ENCODE measurements around the gene SNRPD1. TPM values are rescaled to one million over a fixed set of nuclear protein-coding genes. Genes with fewer than 3 reads are reported as not detected.

Gene SNRPD1
- total RNA-seq, 1 experiment from 2014 or later = 134 TPM

- Histone ChIP-seq H3K4me2 (ENCODE audit: low read length) (no peak overlapping the region), H3K4me1 (ENCODE audit: control insufficient read depth in 1 of 2, insufficient read depth in 2 of 2, low read length in 2 of 2) (no peaks in the 10 kb centered on the region), H3K9me3 (ENCODE audit: control insufficient read depth in 1 of 2, insufficient read depth in 1 of 2, low read depth in 1 of 2, low read length in 2 of 2) (no peaks in the 10 kb centered on the region), H2AFZ (ENCODE audit: low read depth, low read length, poor library complexity, severe bottlenecking) (no peak overlapping the region), H3K4me3 (replicated peaks in 1 of 2; ENCODE audit: low read depth in 1 of 2, low read length in 2 of 2) (no peak overlapping the region), H3K9ac (ENCODE audit: low read length) (no peak overlapping the region), H3K79me2 (ENCODE audit: insufficient read depth, low read length) (peaks cover 66% of the 10 kb centered on the region), H4K20me1 (ENCODE audit: insufficient read depth) (peaks cover 29% of the 10 kb centered on the region), H3K9me2 (ENCODE audit: insufficient read depth) (no peaks in the 10 kb centered on the region), H3K27me3 (ENCODE audit: insufficient read depth, low read length) (no peaks in the 10 kb centered on the region), H3K36me3 (ENCODE audit: control insufficient read depth in 1 of 2, insufficient read depth in 2 of 2, low read length in 2 of 2) (peaks cover 48 to 50% of the 10 kb centered on the region in 2 experiments), H3K27ac (ENCODE audit: low read depth, low read length) (no peak overlapping the region)
- ChIA-PET CTCF (interaction anchor here (1.0 kb wide), 1 partner anchor 29 kb away, joined by 4 read pairs; the partner anchor contains the start of gene ESCO1), RAD21 (ENCODE audit: low non-redundant PET in 1 of 2, low total read pairs in 2 of 2, uncharacterized antibody in 2 of 2, unreplicated experiment in 2 of 2) (no interaction called here), POLR2A (no interaction called here)
- BruUV-seq (replicated peaks) = no TSS peak
- no peak for TF ChIP-seq RAD21 (IDR thresholded peaks at IDR 0.05; ENCODE audit: low read depth)
- TF ChIP-seq, protein P1, sequence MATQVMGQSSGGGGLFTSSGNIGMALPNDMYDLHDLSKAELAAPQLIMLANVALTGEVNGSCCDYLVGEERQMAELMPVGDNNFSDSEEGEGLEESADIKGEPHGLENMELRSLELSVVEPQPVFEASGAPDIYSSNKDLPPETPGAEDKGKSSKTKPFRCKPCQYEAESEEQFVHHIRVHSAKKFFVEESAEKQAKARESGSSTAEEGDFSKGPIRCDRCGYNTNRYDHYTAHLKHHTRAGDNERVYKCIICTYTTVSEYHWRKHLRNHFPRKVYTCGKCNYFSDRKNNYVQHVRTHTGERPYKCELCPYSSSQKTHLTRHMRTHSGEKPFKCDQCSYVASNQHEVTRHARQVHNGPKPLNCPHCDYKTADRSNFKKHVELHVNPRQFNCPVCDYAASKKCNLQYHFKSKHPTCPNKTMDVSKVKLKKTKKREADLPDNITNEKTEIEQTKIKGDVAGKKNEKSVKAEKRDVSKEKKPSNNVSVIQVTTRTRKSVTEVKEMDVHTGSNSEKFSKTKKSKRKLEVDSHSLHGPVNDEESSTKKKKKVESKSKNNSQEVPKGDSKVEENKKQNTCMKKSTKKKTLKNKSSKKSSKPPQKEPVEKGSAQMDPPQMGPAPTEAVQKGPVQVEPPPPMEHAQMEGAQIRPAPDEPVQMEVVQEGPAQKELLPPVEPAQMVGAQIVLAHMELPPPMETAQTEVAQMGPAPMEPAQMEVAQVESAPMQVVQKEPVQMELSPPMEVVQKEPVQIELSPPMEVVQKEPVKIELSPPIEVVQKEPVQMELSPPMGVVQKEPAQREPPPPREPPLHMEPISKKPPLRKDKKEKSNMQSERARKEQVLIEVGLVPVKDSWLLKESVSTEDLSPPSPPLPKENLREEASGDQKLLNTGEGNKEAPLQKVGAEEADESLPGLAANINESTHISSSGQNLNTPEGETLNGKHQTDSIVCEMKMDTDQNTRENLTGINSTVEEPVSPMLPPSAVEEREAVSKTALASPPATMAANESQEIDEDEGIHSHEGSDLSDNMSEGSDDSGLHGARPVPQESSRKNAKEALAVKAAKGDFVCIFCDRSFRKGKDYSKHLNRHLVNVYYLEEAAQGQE (IDR thresholded peaks at IDR 0.05; ENCODE audit: low read depth) = no peak
- TF ChIP-seq, protein P2, sequence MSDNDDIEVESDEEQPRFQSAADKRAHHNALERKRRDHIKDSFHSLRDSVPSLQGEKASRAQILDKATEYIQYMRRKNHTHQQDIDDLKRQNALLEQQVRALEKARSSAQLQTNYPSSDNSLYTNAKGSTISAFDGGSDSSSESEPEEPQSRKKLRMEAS (IDR thresholded peaks at IDR 0.05) = no peak
- TF ChIP-seq EZH2phosphoT487 (IDR thresholded peaks at IDR 0.05; ENCODE audit: borderline replicate concordance) = no peak
- no peak for TF ChIP-seq ZFX (IDR thresholded peaks at IDR 0.05)
- no peak for TF ChIP-seq ZNF274 (IDR thresholded peaks at IDR 0.05; ENCODE audit: low read depth, low read length)
- no peak for TF ChIP-seq CEBPB (IDR thresholded peaks at IDR 0.05; ENCODE audit: low read depth)
- TF ChIP-seq SIN3A (IDR thresholded peaks at IDR 0.05; ENCODE audit: low read depth) = no peak
- TF ChIP-seq POLR2AphosphoS5 (IDR thresholded peaks at IDR 0.05; ENCODE audit: low read depth, low read length) = no peak
- TF ChIP-seq, protein P3, sequence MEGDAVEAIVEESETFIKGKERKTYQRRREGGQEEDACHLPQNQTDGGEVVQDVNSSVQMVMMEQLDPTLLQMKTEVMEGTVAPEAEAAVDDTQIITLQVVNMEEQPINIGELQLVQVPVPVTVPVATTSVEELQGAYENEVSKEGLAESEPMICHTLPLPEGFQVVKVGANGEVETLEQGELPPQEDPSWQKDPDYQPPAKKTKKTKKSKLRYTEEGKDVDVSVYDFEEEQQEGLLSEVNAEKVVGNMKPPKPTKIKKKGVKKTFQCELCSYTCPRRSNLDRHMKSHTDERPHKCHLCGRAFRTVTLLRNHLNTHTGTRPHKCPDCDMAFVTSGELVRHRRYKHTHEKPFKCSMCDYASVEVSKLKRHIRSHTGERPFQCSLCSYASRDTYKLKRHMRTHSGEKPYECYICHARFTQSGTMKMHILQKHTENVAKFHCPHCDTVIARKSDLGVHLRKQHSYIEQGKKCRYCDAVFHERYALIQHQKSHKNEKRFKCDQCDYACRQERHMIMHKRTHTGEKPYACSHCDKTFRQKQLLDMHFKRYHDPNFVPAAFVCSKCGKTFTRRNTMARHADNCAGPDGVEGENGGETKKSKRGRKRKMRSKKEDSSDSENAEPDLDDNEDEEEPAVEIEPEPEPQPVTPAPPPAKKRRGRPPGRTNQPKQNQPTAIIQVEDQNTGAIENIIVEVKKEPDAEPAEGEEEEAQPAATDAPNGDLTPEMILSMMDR (IDR thresholded peaks at IDR 0.05 in 2 of 3, conservative IDR thresholded peaks at IDR 0.05 in 1 of 3; ENCODE audit: borderline replicate concordance in 1 of 3, insufficient read depth in 1 of 3, low read depth in 2 of 3, low read length in 2 of 3) = no peak
- no peak for TF ChIP-seq POLR2A (IDR thresholded peaks at IDR 0.05; ENCODE audit: borderline replicate concordance, extremely low read depth, insufficient read depth, insufficient read length)
- no peak for TF ChIP-seq YY1 (IDR thresholded peaks at IDR 0.05; ENCODE audit: extremely low read depth, insufficient replicate concordance, low read depth, low read length)
- ATAC-seq (no peak), DNase-seq (ENCODE audit: low read depth, low spot score) (no peak)
- intact Hi-C loops (cut with micrococcal nuclease) = no loop called here
Observed at GRCh38 chr18:21629089-21629832, 17.1 kb downstream of the SNRPD1 start.

Data from HCT116 (cell line).